Measurements from ENCODE around the gene CC2D2A.

DNA sequence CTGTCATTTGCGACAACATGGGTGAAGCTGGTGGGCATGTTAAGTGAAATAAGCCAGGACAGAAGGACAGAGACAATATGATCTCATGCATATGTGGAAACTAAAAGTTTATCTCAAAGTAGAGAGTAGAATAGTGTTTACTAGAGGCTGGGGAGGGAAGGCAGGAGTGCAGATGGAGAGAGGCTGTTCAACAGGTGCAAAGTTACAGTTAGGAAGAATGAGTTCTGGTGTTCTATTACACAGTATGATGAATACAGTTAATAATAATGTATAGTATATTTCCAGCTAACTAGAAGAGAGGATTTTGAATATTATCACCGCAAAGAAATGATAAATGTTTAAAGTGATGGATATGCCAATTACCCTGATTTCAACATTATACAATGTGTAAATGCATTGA, 115.6 kb downstream of the CC2D2A start:
- TF ChIP-seq, protein P1, sequence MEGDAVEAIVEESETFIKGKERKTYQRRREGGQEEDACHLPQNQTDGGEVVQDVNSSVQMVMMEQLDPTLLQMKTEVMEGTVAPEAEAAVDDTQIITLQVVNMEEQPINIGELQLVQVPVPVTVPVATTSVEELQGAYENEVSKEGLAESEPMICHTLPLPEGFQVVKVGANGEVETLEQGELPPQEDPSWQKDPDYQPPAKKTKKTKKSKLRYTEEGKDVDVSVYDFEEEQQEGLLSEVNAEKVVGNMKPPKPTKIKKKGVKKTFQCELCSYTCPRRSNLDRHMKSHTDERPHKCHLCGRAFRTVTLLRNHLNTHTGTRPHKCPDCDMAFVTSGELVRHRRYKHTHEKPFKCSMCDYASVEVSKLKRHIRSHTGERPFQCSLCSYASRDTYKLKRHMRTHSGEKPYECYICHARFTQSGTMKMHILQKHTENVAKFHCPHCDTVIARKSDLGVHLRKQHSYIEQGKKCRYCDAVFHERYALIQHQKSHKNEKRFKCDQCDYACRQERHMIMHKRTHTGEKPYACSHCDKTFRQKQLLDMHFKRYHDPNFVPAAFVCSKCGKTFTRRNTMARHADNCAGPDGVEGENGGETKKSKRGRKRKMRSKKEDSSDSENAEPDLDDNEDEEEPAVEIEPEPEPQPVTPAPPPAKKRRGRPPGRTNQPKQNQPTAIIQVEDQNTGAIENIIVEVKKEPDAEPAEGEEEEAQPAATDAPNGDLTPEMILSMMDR (IDR thresholded peaks at IDR 0.05; ENCODE audit: insufficient read depth, low read depth, low read length): no peak
- TF ChIP-seq EZH2 (IDR thresholded peaks at IDR 0.05; ENCODE audit: insufficient read depth, low read length): no peak

All from astrocyte (in vitro differentiated cells and primary cell).